Measurements from ENCODE around the gene LASP1.
A peak's percentile ranks its signal among the peaks of the same experiment; 100 is the strongest.

Gene LASP1

DNA sequence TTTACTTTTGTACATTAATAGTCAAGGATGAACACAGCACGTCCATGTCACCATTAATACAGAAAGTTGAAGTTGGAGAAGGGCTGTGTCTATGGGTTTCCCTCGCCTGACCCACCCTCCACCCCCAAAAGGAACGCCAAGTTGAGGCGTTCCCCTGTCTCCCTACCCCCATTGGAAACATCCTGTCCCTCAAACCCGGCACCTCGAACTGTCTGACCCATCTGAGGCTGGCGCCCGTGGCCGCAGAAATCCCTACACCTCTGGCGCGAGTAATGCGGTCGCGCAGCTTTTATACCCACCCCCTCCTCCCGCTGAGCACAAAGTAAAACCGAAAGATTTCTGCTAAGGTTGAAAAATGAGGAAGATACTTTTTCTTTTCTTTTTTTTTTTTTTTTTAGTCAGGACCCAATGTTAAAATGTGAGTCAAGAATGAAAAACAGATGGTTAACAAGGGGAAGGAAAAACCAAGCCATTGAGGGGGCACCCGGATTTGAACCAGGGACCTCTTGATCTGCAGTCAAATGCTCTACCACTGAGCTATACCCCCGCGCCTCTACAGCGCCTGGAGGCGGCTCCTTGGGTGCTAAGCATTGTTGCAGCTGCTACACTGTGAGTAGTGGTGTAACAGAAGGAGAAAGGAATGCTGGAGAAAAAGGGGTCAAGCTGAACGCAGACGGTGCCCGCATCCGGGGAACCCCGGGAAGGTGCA is 887 bp upstream of the LASP1 start:
- POLR2A ChIA-PET, result interaction anchor here (0.7 to 5.0 kb wide), 18 partner anchors 9 to 284 kb away, joined by 3 to 57 read pairs (median 6); partner anchors contain the start of genes CISD3, CWC25, PIP4K2B and PSMB3
- TF ChIP-seq, protein P1, sequence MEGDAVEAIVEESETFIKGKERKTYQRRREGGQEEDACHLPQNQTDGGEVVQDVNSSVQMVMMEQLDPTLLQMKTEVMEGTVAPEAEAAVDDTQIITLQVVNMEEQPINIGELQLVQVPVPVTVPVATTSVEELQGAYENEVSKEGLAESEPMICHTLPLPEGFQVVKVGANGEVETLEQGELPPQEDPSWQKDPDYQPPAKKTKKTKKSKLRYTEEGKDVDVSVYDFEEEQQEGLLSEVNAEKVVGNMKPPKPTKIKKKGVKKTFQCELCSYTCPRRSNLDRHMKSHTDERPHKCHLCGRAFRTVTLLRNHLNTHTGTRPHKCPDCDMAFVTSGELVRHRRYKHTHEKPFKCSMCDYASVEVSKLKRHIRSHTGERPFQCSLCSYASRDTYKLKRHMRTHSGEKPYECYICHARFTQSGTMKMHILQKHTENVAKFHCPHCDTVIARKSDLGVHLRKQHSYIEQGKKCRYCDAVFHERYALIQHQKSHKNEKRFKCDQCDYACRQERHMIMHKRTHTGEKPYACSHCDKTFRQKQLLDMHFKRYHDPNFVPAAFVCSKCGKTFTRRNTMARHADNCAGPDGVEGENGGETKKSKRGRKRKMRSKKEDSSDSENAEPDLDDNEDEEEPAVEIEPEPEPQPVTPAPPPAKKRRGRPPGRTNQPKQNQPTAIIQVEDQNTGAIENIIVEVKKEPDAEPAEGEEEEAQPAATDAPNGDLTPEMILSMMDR (IDR thresholded peaks at IDR 0.05; ENCODE audit: insufficient read depth, low read length, missing control alignments), result peak; percentile 35
- DNase-seq (ENCODE audit: low read depth, low spot score), result no peak
- peak overlapping the region; percentile 99 for H3K4me3 ChIP-seq (ENCODE audit: low read depth, low read length)
- CTCF ChIA-PET, result interaction anchor here (0.8 to 2.2 kb wide), 6 partner anchors 12 to 284 kb away, joined by 3 to 12 read pairs (median 4); no protein-coding TSS in a partner anchor

DNA sequence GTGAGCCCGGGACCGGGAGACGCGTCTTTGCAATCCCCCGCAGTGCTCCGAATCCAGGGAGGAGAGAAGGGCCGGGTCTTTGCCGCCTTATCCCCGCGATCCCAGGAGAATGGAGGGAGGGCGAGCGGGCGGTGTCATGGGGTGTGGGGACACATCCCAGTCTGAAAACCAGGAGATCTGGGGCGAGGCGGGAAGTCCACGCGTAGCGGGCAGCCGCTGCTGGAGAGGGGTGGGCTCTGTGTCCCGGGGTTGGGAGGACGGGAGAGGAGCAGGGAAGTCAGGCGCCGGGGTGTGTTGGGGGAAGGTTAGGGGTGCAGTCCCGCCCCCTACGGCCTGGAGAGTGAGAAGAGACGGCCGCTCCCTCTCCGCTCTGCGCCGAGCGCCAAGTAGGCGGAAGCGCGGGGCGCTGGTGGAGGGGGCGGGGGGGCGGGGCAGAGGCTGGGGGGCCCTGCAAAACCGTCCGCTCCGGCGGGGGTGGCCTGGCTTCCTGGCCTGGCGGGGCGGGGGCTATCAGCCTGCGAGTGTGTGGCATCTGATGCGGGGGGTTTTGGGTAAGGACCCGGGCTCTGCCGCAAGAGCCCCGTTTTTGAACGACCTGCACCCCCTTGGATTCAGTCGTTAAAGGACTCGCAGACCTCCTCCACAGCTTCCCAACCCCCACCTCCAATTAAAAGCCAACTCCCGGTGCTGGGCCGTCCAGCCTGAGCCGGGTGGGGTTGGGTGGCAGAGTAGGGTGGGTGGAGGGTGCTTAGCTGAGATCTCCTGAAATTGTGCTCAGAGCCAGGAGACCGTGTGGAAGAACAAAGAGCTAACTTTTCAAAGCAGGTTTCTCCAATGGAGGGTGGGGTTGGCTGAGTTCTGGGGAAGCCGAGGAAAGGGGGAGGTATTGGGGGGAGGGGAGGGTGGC is 654 bp downstream of the LASP1 start:
- H3K4me3 ChIP-seq (ENCODE audit: low read depth, low read length), result peak overlapping the region; percentile 99
- TF ChIP-seq, protein P1 (IDR thresholded peaks at IDR 0.05; ENCODE audit: insufficient read depth, low read length, missing control alignments), result no peak
- POLR2A ChIA-PET, result interaction anchor here (0.7 to 5.0 kb wide), 16 partner anchors 10 to 283 kb away, joined by 3 to 57 read pairs (median 7); partner anchors contain the start of genes CWC25, PIP4K2B, PSMB3 and RPL23
- CTCF ChIA-PET, result interaction anchor here (0.7 to 2.2 kb wide), 4 partner anchors 11 to 282 kb away, joined by 3 to 12 read pairs (median 6); no protein-coding TSS in a partner anchor
- no peak for DNase-seq (ENCODE audit: low read depth, low spot score)

DNA sequence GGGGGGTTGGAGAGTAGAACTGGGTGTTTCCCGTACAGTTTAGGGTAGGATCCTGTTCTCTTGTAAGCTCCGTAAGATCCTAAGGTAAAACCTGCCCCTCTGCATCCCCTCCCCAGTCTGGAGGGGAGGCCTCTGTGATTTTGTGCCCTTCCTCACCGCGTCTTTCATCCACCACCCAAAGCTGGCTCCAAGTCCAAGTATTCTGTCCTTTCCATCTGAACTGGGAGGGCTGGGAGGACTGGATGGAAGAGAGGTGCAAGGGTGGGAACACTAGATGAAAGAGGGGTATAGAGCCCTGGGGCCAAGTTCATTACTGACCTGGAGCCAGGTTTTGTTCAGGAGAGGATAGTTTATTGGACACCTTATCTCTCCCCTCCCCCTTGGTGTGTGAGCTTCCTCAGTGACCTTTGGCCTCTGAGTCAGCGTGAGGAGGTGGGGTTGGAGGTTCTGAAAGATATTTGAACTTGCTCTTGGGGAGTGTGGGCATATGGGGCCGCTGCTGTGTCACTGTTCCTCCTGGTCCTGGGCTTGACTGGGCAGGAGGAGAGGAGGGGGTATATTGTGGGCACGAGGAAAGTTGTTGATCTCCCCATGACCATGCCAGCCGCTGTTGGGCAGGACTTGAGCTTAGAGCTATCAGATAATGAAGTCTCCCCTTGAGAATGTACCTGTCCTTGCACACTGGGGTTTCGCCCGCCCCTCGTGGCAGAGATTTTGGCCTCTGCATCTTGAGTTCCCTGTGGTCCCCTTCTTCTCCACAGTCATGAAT is 1.6 kb downstream of the LASP1 start:
- TF ChIP-seq, protein P1 (IDR thresholded peaks at IDR 0.05; ENCODE audit: insufficient read depth, low read length, missing control alignments), result no peak
- POLR2A ChIA-PET, result interaction anchor here (0.6 to 5.0 kb wide), 9 partner anchors 10 to 282 kb away, joined by 3 to 57 read pairs (median 8); partner anchors contain the start of genes CWC25, PSMB3 and RPL23
- no peak for DNase-seq (ENCODE audit: low read depth, low spot score)
- CTCF ChIA-PET, result interaction anchor here (0.7 to 2.2 kb wide), 4 partner anchors 10 to 281 kb away, joined by 3 to 12 read pairs (median 6); no protein-coding TSS in a partner anchor
- peak overlapping the region; percentile 99 for H3K4me3 ChIP-seq (ENCODE audit: low read depth, low read length)

DNA sequence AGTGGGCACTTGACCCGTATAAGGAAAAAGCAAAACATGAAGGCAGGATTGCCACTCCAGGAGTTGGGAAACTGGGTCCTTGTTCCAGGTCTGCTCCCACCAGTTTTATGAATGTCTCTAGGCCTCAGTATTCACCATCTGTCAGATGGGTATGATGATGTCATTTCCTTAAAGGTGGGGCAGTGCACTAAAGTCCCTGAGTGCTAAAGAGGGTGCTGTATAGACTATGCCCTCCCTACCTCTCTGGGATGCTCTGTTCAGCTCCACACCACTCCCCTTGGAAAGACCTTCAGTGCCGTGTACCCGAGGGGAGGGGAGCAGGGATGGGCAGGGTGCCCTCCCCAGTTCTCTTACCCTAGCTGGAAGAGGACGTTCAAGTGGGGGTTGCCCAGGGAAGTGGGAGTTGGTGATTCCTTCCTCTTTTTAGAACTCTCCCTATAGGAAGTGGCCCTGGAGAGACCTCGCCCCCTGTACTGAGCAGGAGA is 2.2 kb downstream of the LASP1 start:
- ChIA-PET POLR2A (interaction anchor here (0.6 to 4.6 kb wide), 4 partner anchors 9 to 64 kb away, joined by 3 to 37 read pairs (median 6); no protein-coding TSS in a partner anchor), CTCF (interaction anchor here (0.7 to 2.0 kb wide), 4 partner anchors 10 to 303 kb away, joined by 3 to 8 read pairs (median 6); no protein-coding TSS in a partner anchor)
- TF ChIP-seq, protein P1 (IDR thresholded peaks at IDR 0.05; ENCODE audit: insufficient read depth, low read length, missing control alignments), result no peak
- no peak for DNase-seq (ENCODE audit: low read depth, low spot score)
- peak overlapping the region; percentile 99 for H3K4me3 ChIP-seq (ENCODE audit: low read depth, low read length)

DNA sequence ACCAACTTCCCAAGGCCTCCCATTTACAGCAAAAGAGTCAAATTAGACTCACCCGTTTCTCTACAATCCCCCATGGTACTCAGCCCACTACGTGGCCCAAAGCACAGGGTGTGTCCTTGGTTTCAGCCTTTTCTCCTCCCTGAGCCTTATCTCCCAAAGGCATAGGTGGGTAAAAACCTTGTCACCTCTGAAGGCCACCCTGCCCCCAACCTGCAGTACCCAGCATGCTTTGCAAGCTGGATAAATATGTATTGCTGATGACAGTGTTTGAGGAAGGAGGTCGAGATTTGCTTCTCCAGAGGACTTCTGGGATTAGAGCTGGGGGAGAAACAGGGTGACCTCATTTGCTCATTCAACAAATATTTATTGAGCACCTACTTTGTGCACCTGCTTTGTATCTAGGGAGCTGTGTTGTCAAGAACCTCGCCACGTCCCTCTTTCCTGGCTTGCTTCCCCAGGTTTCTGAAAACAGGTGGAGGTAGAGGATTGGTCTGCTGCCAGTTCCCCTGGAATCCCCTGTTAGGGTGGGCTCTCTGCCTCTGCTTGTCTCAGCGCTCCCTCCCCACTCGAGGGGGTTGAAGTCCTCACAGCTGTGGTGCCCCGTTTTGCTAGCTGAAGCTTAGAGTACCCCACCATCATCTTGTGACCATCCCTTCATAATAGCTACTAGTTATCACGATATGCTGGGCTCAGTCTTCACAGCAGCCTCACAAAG is 3.0 kb downstream of the LASP1 start:
- CTCF ChIA-PET, result interaction anchor here (0.7 to 1.6 kb wide), 5 partner anchors 9 to 302 kb away, joined by 3 to 7 read pairs (median 4); no protein-coding TSS in a partner anchor
- TF ChIP-seq, protein P1 (IDR thresholded peaks at IDR 0.05; ENCODE audit: insufficient read depth, low read length, missing control alignments), result no peak

More for the DNA sequence above, 3.0 kb downstream of the LASP1 start:
- no peak for DNase-seq (ENCODE audit: low read depth, low spot score)
- POLR2A ChIA-PET, result interaction anchor here (0.6 to 4.6 kb wide), 6 partner anchors 8 to 327 kb away, joined by 3 to 37 read pairs (median 4); partner anchors contain the start of genes RPL19 and RPL23
- peak overlapping the region; percentile 99 for H3K4me3 ChIP-seq (ENCODE audit: low read depth, low read length)
